HG02885 (cell line): ENCODE results near the gene ZNF683.
"Not testable (repeated sequence)": the region's sequence is repeated elsewhere in the genome, so short reads cannot be mapped to it uniquely, and the experiment has no call there.

Source experiments
- ATAC-seq: cut with Tn5 transposase; IDR thresholded peaks from one replicate; pipeline ENCODE4 v1.9.1; 2021; ENCODE audit warnings: mild to moderate bottlenecking; ENCODE audit not compliant: unreplicated experiment, poor library complexity

ZNF683 gene

DNA sequence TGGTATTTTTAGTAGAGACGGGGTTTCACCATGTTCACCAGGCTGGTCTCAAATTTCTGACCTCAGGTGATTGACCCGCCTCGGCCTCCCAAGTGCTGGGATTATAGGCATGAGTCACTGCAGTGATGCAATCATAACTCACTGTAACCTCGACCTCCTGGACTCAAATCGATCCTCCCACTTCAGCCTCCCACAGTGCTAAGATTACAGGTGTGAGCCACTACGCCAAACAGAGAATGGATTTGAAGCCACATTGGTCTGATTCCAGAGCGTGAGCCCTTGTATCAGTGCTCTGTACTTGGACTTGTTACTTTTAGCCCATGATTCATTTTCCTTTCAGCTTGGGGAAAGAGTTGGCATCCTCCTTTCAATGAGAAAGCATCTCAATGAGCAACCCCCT lies 14.9 kb upstream of the ZNF683 start:
- no peak for ATAC-seq

DNA sequence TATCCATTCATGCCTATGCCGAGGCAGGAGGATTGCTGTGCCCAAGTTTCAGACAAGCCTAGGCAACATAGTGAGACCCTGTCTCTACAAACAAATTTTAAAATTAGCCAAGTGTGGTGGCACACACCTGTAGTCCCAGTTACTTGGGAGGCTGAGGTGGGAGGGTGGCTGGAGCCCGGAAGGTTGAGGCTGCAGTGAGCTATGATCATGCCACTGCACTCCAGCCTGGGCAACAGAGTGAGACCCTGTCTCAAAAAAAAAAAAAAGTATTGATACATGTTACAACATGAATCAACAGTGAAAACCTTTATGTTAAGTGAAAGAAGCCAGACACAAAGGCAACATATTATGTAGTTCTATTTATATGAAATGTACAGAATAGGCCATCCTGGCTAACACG lies 12.5 kb upstream of the ZNF683 start:
- ATAC-seq, result not testable (repeated sequence)

DNA sequence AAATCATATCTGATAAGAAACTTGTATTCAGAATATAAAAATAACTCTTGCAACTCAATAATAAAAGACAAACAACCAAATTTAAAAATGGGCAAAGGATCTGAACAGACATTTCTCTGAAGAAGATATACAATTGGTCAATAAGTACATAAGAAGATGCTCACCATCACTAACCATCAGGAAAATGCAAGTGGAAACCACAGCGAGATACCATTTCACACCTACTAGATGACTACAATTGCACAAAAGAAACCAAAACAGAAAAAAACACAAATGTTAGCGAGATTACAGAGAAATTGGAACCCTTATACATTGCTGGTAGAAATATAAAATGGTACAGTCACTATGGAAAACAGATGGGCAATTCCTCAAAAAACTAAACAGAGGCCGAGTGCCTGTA lies 11.5 kb upstream of the ZNF683 start:
- no peak for ATAC-seq

DNA sequence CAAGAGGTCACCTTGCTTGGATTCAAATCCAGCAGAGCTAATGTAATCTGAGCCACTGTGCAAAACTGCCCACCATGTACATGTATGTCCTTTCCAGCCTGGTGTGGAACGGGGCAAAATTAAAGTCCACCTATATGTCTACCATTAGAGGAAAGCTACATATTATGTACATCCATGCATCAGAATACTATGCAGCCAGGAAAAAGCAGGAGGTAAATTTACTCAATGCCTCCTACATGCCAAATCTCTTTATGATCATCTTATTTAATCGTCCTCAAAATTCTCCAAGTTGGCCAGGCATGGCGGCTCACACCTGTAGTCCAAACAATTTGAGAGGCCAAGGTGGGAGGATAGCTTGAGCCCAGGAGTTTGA lies 6.3 kb upstream of the ZNF683 start:
- ATAC-seq, result no peak

DNA sequence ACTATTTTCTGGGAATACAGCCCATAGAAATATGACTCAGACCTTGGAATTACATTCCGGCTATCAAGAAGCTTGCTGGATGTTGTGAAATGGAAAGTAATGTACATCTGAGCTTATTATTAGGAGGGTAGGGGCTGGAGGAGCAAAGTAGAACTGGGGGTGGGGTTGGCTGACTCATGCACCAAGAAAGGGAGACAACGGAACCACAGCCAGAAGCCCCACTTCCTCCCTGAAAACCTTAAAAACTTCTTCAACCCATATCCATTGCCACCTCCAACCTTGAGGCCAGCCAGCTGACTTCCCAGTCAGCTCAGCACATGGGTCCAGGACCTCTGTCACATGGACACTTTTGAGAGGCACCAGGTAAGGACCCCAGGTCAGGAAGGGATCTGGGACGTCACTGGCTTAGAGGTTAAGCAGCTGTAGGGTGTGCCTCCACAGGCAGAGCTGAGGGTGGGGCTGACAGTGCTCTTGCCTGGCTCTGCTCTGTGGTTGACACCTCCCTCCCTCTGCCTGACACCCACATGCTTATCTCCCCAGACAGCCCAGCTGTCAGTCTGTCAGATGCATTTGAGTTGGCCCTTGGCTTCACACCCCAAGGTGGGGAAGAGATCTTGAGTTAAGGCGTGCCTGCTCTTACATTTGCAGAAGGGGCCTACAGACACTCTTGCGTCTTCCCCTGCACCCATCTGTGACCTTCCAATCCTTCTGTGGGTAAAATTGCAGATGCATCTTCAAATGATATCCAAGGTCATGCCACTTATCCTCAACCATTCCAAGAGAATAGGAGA lies 5.7 kb upstream of the ZNF683 start:
- peak; percentile 82 for ATAC-seq

DNA sequence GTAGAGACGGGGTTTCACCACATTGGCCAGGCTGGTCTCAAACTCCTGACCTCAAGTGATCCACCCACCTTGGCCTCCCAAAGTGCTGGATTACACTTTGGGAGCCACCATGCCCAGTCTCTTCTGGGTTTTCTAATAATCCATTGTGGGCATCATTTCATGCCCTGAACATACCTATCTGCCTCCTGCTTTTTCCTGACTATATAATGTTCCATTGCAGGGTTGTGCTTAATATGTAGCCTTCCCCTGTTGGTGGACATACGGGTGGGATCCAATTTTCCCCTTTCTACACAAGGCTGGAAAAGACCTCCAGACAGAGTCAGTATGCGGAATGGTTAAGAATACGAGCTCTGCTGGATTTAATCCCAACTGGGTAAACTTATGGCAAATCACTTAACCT lies 3.5 kb upstream of the ZNF683 start:
- no peak for ATAC-seq

DNA sequence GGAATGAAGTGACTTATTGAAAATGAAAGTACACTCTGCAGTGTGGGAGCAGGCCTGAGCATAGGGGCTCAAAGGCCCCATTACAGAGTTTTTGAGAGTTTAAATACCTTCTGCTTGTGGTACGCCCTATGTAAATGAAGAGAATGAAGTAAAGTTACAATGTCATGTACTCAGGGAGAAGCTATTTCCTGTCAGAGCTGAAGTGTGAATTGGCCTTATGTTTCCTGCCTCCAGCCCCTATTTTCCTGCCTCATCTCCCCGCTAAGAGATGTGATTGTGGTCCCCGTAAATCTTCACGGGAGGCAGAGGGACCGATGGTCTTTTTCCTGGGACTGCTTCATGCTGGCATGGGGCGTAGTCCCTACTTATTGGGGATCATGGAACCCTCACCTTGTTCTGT lies 2.5 kb upstream of the ZNF683 start:
- no peak for ATAC-seq

DNA sequence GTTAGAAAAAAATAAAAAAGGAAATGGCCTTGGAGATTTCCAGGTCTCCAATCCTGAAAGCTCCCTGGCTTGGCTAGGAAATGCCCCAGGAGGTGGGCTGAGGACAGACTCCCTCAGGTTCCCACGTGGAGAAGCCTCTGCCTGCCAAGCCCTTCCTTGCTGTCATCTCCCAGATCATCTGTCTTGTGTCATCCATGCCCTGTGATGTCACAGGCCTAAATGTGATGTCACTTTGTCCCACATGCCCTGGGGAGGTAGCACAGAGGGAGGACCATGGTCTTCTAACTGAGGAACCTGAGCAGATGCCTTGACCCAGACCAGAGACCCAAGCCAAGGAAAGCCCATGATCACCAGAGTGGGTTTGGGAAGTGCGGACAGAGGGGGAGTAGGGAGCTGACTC lies 1.8 kb upstream of the ZNF683 start:
- not testable (repeated sequence) for ATAC-seq

DNA sequence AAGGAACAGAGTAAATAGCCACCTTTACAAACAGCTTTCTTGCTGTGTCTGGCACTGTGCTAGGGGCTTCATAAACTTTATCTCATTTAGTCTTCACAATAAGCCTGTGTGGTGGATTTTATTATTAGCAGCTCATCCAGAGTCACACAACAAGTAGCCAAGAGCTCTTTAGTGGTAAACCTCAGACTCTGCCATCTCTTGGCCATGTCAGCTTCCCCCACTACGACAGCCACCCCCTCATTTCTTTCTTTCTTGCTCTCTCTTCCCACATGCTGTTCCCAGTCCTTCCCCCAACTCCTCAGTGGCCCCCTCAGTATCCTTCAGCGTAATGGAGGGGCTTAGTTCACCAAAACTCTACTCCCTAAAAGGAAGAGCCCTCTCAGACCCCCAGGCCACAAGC lies 1.2 kb upstream of the ZNF683 start:
- no peak for ATAC-seq

DNA sequence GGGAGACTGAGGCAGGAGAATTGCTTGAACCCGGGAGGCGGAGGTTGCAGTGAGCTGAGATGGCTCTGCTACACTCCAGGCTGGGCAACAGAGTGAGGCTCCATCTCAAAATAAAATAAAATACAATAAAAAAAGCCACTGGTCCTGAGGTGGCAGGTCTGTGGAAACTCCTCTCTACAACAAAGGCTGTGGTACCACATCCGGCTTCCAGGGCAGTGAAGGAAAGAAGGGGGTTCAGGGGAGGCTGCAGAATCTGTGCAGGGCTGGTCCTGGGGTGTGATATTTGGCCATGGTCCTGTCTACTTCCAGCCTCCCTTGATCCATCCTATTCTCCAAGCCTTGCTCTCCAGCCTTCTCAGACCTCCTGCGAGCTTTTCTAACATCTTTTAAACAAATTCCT lies 731 bp upstream of the ZNF683 start:
- no peak for ATAC-seq

DNA sequence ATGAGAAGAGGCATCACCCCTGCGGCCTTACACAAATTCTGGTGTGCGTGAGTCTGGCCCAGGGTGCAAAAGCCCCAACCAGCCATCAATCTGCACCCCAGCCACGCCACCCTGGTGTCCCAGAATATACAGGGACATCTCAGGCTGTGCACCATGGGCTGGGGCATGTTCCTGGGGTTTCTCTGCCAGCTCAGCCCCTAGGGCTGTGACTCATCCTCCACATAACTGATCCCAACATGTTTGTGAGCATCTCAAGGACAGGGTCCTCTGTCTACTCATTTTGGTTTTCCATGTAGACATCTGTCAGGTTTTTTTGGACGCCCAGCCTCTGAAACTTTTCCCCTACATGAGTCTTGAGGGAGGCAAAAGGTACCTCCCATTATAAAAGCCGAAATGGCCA lies 511 bp downstream of the ZNF683 start:
- ATAC-seq, result no peak

DNA sequence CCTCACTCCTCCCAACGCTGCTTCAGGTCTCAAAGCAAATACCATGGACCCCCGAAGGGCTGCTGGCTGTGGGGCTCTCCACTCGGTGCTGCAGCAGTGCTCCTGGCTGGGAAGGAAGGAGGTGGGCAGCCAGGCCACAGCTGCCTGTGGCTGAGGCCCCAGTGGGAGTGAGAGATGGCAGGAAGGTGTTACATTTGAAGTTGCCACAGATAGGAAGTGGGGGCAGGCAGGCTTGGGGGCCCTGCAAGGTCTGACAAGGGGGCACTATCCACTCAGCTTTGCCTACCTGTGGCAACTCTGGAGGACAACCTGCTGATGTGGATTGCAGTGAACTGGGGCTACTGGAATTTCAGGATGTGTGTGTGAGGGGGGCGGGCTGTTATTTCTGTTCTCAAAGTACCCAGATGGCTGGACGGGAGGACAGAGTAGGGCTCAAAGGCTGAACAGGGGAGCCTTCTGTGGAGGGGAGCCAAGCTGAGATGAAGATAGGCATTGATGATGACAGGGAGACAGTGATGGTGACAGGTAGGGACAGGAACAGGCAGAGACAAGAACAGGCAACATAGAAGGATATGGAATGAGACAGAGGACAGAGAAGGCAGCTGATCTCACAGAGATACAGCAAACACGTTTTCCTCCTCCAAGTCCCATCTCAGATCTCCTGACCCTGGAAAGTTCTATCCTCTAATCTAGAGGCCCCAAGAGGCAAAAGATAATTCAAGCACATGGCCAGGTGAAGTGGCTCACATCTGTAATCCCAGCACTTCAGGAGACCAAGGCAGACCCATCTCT lies 1.8 kb downstream of the ZNF683 start:
- no peak for ATAC-seq

DNA sequence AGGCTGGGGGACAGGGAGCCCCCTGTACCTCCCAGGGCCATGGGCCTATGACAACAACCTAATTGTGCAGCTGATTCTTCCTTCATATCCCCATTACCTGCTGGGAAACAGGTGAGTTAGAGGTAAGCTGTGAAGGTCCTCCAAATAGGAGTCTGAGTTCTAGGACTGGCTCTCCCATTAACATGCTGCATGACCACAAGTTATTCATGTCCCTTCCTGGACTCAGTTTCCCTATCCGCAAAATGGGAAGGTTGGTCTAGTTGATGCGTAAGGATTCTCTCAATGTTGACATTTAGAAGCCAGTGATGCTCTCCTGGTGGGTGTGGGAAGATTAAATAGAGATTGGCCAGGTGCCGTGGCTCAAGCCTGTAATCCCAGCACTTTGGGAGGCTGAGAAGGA lies 4.1 kb downstream of the ZNF683 start:
- no peak for ATAC-seq

DNA sequence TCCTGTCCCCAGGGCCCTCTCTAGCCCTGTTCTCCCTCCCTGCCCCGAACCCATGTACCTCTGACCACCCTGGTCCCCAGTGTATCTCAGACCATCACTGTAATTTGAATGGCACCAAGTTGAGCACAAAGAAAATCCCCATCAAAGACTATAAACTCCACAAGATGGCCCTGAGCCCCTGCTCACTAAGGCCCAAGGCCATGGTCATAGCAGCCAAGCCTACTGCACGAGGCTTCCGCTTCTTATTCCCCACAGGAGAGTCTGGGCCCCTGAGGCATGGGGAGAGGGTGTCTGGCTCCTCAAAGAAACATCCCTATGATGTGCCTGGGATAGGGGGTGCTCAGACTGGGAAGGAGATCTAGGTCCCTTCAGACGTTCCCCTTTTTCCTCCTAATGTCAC lies 4.5 kb downstream of the ZNF683 start:
- ATAC-seq, result no peak

DNA sequence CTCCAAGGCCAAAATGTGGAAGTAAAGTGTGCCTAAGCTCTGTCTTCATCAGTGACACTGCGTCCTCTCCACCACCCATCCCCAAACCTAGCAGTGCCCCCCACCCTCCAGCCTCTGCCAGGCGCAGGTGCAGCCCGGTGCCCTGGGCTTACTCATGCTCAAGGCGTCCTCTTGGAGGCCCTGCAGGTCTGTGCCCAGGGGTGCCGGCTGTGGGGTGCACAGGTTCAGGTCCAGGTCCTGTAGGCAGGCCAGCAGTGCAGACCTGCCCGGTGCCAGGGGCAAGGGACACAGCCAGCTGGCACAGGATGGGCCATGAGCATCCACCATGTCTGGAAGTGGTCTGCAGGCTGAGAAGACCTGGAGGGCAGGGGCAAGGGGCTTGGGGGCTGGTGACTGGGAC lies 5.1 kb downstream of the ZNF683 start:
- no peak for ATAC-seq

DNA sequence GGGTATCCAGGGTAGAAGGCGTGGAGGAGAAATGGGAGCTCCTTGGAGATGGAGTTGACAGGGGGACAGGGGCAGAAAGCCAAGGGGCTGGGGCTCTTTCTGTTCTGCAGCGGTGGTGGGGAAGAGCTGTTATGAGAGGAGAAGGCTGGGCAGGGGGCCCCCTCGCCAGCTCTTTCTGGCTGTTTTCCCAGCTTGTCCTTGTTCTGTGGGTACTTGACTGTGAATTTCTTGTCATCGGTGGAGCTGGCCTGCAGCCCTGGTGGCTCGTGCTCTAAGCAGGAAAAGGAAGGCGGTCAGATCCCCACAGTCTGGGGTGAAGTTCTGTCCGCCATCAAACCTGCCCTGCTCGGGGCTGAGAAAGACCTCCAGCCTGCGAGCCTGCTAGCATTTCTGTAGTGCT lies 7.6 kb downstream of the ZNF683 start:
- ATAC-seq, result no peak

DNA sequence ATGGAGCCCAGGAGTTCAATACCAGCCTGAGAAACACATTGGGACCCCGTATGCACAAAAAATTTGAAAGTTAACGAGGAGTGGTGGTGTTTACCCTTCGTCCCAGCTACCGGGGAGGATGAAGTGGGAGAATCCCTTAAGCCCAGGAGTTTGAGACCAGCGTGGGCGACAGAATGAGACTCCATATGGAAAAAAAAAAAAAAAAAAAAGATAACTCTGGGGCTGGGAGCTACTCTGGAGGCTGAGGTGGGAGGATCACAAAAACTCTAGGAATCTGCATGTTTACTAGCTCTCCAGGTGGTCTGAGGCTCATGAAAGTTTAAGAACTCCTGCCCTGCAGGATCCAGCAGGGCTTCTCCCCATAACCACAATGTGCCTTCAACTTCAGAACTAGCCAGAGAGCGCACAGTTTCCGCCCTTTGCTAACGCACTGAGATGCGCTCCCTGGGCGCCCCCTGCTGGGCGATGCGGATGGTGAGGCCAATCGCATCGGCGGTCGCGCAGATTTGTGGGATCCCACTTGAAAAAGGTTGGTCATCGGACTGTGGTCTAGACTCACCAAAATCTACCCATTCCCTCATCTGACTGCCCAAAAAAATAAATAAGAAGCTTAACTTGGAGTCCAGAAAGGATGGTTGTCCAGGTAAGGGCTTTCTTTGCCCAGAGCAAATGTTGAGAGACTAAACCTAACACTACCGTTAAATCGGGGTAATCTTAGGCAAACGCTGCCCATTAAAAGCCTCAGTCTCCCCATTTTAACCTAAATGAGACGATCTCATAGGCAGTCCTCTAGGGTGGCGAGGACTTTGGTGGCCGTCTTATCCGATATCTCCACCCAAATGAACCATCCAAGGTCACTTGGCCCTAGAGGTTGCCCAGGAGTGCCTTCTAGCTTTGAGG lies 8.8 kb downstream of the ZNF683 start:
- ATAC-seq, result peak; percentile 49

DNA sequence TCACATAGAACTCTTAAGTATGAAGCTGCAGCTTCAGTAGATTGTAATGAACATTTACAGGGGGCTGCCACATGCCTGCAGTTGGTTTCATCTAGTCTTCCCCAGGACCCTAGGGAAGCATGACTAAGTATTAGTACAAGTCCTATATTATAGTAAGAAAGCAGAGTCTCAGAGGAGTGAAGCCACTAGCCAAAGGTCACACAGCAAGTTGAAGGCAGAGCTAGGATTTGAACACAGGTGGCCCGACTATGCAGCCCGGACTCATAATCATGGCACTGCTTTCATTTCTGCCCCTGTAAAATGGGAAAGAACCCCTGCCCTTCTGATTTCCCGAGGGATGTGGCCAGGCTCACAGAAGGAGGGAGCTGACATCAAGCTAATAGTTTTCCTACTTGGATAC lies 10.2 kb downstream of the ZNF683 start:
- no peak for ATAC-seq

DNA sequence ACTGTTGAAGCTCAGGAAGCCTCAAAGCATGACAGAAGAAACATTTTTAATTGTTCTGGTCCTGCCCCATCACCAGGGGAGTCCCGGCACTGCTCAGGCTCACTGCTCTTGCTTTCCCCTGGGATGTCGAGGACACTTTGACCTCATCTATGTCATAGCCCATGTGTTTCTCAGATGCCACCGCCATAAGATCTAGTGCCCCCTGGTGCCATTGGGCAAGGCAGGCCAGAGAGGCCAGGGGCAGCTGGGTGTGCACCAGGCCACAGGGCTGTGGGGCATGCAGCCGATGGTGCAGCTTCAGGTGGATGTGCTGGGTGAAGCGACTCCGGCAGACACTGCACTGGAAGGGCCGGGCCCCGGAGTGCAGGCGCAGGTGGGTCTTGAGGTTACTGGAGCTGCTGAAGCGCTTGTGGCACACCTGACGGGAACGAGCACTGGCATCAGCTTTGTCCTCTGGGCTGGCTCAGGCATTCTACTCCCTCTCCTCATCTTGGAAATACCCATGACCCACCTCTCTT lies 10.9 kb downstream of the ZNF683 start:
- no peak for ATAC-seq

DNA sequence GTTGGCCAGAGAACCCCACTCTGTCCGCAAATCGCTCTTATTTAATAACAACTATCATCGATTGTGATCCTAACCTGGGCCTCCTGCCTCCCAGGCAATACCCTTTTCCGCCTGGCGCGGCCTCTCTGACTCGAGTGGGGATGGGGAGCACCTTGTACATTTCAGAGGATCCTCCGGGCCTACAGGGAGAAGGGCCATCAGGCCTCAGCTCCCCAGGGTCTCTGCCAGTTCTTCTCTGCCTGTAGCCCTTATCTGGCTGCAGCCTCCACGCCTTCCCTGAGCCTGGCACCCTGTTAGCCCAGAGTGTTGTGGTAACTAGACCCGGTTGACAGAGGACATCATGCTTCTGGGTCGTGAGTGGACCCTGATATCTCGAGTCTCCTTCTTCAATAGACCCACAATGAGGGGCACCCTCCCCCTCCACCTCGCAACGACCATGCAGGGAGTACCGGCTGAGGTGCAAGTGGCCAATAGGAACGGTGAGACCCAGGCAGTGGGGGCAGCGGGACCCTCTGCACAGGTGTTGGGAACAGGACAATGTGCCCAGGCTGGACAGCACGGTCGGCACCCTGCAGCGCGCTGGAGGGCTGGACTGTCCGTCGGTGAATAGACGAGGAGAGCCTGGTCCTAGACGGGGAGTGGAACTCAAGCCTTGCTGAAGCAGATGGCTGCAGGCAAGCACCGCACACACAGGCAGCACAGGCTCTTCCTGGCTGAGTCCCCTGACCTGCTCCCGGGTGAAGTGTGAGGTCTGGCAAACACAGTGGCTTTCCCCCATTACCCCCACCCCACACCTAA lies 11.5 kb downstream of the ZNF683 start:
- ATAC-seq, result no peak
